Activated CD8-positive, alpha-beta T cell treated with anti-CD3 and anti-CD28 coated beads for 36 hours (primary cell): ENCODE results near the gene DNM3. TPM values are rescaled to one million over a fixed set of nuclear protein-coding genes. Genes with fewer than 3 reads are reported as not detected.

Source experiments
- ATAC-seq: fragments of 200-7000 bp; cut with Tn5 transposase; one replicate; pipeline ENCODE4 v1.10.0; 2021; ENCODE audit warnings: mild to moderate bottlenecking, moderate library complexity
- CTCF ChIA-PET: fragments of 350-600 bp; sonication (Branson Sonifier 250); formaldehyde crosslinking; loops from one replicate; lab custom pipeline; 2021; ENCODE audit warnings: antibody characterized with exemption; lab: Charles Lee
- POLR2A ChIA-PET: fragments of 350-600 bp; sonication (Branson Sonifier 250); formaldehyde crosslinking; loops from one replicate; lab custom pipeline; 2021; ENCODE audit warnings: antibody characterized with exemption; lab: Charles Lee
- DNase-seq: peaks from one replicate; pipeline ENCODE4 v3.0.0-alpha.2; 2020
- H3K27ac Mint-ChIP-seq: one replicate; pipeline ENCODE4 v1.8.0; 2021; ENCODE audit warnings: mild to moderate bottlenecking, mixed read lengths
- H3K27me3 Mint-ChIP-seq: one replicate; pipeline ENCODE4 v1.8.0; 2021; ENCODE audit warnings: mixed read lengths
- H3K36me3 Mint-ChIP-seq: one replicate; pipeline ENCODE4 v1.8.0; 2021; ENCODE audit warnings: low read depth, mixed read lengths
- H3K4me1 Mint-ChIP-seq: one replicate; pipeline ENCODE4 v1.8.0; 2021; ENCODE audit warnings: low read depth, mixed read lengths
- H3K4me3 Mint-ChIP-seq: one replicate; pipeline ENCODE4 v1.8.0; 2021; ENCODE audit warnings: mild to moderate bottlenecking, moderate library complexity, mixed read lengths
- H3K9me3 Mint-ChIP-seq: one replicate; pipeline ENCODE4 v1.8.0; 2021; ENCODE audit warnings: mixed read lengths
- intact Hi-C: fragments of 100-400 bp; cut with micrococcal nuclease; formaldehyde crosslinking; loops from one replicate; pipeline ENCODE4 v1.10.0; 2022
- total RNA-seq, 2 experiments: library from RNA; stranded (reverse); gene quantifications; one replicate each; pipeline ENCODE4 v1.2.3, GENCODE V29; 2021
- TF ChIP-seq, protein P1 (sequence below): fragments of 200-600 bp; IDR thresholded peaks from one replicate; pipeline ENCODE4 v1.8.0; 2022; ENCODE audit warnings: antibody characterized with exemption, mild to moderate bottlenecking

Gene DNM3
- total RNA-seq, 2 experiments from 2014 or later = 0.58 to 1.1 TPM

DNA sequence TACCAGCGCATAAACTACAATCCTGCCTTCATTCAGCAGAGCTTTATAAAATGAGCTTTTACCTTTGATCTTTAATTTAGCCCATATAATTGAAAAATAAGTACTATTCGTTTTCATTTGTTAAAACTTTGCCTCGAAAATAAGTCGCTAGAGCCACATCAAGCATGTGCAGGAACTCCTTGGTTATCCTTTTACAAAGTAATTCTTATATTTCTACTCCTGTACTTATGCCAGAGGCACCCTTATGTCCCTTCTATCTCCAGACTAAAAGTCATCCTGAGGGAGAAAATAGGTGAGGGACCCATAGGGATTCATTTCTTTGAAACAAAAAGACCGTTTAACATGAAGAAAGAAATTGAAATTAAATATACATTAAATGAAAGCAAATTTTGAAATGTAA is 301.0 kb downstream of the DNM3 start:
- no peak overlapping the region for H3K4me3 Mint-ChIP-seq
- ATAC-seq (no peak), DNase-seq (no peak)
- TF ChIP-seq, protein P1, sequence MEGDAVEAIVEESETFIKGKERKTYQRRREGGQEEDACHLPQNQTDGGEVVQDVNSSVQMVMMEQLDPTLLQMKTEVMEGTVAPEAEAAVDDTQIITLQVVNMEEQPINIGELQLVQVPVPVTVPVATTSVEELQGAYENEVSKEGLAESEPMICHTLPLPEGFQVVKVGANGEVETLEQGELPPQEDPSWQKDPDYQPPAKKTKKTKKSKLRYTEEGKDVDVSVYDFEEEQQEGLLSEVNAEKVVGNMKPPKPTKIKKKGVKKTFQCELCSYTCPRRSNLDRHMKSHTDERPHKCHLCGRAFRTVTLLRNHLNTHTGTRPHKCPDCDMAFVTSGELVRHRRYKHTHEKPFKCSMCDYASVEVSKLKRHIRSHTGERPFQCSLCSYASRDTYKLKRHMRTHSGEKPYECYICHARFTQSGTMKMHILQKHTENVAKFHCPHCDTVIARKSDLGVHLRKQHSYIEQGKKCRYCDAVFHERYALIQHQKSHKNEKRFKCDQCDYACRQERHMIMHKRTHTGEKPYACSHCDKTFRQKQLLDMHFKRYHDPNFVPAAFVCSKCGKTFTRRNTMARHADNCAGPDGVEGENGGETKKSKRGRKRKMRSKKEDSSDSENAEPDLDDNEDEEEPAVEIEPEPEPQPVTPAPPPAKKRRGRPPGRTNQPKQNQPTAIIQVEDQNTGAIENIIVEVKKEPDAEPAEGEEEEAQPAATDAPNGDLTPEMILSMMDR = no peak
- CTCF ChIA-PET = interaction anchor here (0.6 to 1.0 kb wide), 2 partner anchors 253 to 257 kb away, joined by 3 to 4 read pairs; no protein-coding TSS in a partner anchor
- H3K9me3 Mint-ChIP-seq = no peaks in the 10 kb centered on the region
- no peaks in the 10 kb centered on the region for H3K36me3 Mint-ChIP-seq
- peaks cover 2% of the 10 kb centered on the region for H3K27me3 Mint-ChIP-seq
- H3K27ac Mint-ChIP-seq = no peak overlapping the region
- intact Hi-C loops = no loop called here
- H3K4me1 Mint-ChIP-seq = peaks cover 16% of the 10 kb centered on the region
- POLR2A ChIA-PET = no interaction called here

DNA sequence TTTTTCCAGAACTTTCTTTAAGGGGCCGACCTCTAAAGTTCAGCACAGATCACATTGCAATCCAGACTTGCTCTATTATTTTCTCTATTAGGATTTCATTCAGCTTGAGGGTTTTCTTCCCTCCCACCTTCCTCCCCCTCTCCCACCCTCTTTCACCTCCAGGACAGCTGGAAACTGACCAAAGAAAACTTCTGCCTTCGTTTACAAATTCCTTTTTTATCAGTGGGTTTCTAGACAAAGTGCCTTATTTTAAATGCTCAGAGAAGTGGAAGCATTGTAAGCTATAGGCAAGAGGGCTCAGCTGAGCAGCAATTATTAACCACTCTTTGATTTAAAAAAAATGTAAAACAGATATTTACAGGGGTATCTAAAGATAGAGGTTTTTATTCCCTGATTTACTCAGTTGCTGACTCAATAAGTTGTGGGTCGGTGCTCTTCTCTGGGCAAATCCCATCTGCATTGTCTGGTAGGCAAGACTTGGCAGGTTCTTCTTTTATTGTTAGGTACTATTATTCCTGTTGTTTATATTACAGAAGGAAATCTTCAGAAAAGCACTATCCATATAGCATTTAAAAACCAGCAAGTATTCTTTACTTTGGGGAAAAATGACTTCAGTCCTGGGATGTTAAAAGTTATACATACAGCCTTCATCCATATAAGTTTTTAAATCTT is 302.2 kb downstream of the DNM3 start:
- Mint-ChIP-seq H3K4me1 (peaks cover 16% of the 10 kb centered on the region), H3K36me3 (no peaks in the 10 kb centered on the region), H3K27ac (no peak overlapping the region), H3K9me3 (no peaks in the 10 kb centered on the region), H3K4me3 (no peak overlapping the region), H3K27me3 (peaks cover 2% of the 10 kb centered on the region)
- DNase-seq (no peak), ATAC-seq (no peak)
- CTCF ChIA-PET = interaction anchor here (1.0 kb wide), 1 partner anchor 251 kb away, joined by 4 read pairs; no protein-coding TSS in a partner anchor
- TF ChIP-seq, protein P1 = no peak
- POLR2A ChIA-PET = no interaction called here
- intact Hi-C loops = no loop called here

DNA sequence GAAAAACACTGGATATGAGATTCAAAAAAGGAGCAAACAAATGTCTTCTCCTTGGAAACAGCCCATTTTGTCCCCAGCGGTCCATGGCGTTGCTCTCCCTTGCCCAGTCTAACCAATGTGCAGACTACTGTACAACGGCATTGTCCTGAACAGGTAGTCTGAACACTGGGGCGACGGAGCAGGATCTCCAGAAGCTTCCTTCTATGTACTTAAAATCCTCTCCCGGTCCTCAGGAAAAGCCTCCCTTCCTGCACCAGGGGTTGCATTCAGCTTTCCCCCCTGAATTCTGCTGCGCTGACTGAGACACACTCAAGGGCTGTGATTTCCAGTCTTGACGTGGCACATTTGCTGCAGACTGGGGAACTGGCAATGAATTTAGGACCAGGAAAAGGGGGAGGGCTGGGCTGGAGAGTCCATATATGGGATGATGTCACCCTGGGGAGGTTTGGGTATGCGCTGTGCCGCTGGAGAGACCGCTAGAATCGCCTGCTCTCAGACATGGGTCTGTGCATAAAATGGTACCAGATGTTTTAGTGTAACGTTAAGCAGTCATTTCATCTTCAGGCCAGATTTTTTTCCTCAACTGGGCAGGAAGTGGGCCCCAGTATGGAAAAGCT is 303.3 kb downstream of the DNM3 start:
- Mint-ChIP-seq H3K27me3 (peaks cover 2% of the 10 kb centered on the region), H3K4me3 (no peak overlapping the region), H3K9me3 (no peaks in the 10 kb centered on the region), H3K4me1 (peaks cover 16% of the 10 kb centered on the region), H3K36me3 (no peaks in the 10 kb centered on the region), H3K27ac (peak overlapping the region; percentile 55)
- no peak for ATAC-seq
- intact Hi-C loops = no loop called here
- POLR2A ChIA-PET = no interaction called here
- DNase-seq = no peak
- TF ChIP-seq, protein P1 = no peak
- CTCF ChIA-PET = interaction anchor here (0.6 to 1.2 kb wide), 2 partner anchors 36 to 261 kb away, joined by 3 to 4 read pairs; no protein-coding TSS in a partner anchor

DNA sequence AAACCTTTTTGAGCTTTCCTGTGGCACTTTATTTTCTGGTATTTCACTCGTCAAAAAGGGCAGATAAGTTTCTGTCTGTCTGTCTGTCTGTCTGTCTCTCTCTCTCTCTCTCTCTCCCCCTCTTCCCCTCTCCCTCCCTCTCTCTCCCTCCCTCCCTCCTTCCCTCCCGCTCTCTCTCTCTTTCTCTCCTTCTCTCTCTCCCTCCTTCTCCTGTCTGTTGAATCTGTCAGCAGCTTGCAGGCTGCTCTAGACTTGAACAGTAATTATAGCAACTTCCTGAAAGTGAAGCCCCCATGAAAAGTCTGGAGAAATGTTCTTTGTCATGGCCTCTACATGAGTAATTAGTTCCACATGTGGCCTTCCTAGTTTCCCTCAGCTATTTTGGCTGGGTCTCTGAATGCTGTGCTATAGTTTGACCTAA is 303.9 kb downstream of the DNM3 start:
- intact Hi-C loops = no loop called here

More for the DNA sequence above, 303.9 kb downstream of the DNM3 start:
- peak overlapping the region; percentile 55 for H3K27ac Mint-ChIP-seq
- ChIA-PET CTCF (interaction anchor here (0.6 to 1.2 kb wide), 3 partner anchors 9 to 260 kb away, joined by 3 to 4 read pairs (median 3); no protein-coding TSS in a partner anchor), POLR2A (no interaction called here)
- H3K4me1 Mint-ChIP-seq = peaks cover 16% of the 10 kb centered on the region
- H3K36me3 Mint-ChIP-seq = no peaks in the 10 kb centered on the region
- no peaks in the 10 kb centered on the region for H3K9me3 Mint-ChIP-seq
- TF ChIP-seq, protein P1 = no peak
- ATAC-seq (no peak), DNase-seq (no peak)
- H3K27me3 Mint-ChIP-seq = peaks cover 2% of the 10 kb centered on the region
- no peak overlapping the region for H3K4me3 Mint-ChIP-seq
